Small intestine (tissue), 7 donors: ENCODE data around the gene PHLDB1. TPM values are rescaled to one million over a fixed set of nuclear protein-coding genes. Genes with fewer than 3 reads are reported as not detected.

Experiments
- DNase-seq, 2 donors: peaks; one replicate each; pipeline versions ENCODE4 v3.0.0 to v3.0.0-alpha.2; 2013
- FAIRE-seq: peaks from 2 replicates; lab custom pipeline; 2012; peaks lifted over from hg19 to GRCh38; lab: Jason Lieb, UNC
- H3K27ac ChIP-seq, 3 donors: one replicate each; pipeline ENCODE4 v1.5.1; 2013; ENCODE audit warnings: low read length in 2 of 3, mild to moderate bottlenecking in 2 of 3, control low read depth in 1 of 3, inconsistent platforms in 1 of 3, low read depth in 1 of 3, moderate library complexity in 1 of 3
- H3K27me3 ChIP-seq, 3 donors: one replicate each; pipeline ENCODE4 v1.6.1; 2013; ENCODE audit warnings: low read length in 3 of 3, inconsistent platforms in 1 of 3; ENCODE audit not compliant: control insufficient read depth in 3 of 3, insufficient read depth in 3 of 3
- H3K36me3 ChIP-seq, 3 donors: one replicate each; pipeline ENCODE4 v1.6.1; 2013; ENCODE audit warnings: low read length in 3 of 3, inconsistent platforms in 1 of 3, low read depth in 1 of 3, mild to moderate bottlenecking in 1 of 3, moderate library complexity in 1 of 3; ENCODE audit not compliant: control insufficient read depth in 3 of 3, insufficient read depth in 2 of 3
- H3K4me1 ChIP-seq, 3 donors: one replicate each; pipeline ENCODE4 v1.6.1; 2013; ENCODE audit warnings: low read length in 2 of 3, inconsistent platforms in 1 of 3, low read depth in 1 of 3, mild to moderate bottlenecking in 1 of 3, moderate library complexity in 1 of 3; ENCODE audit not compliant: control insufficient read depth in 3 of 3, insufficient read depth in 2 of 3
- H3K4me3 ChIP-seq, 3 donors: one replicate each; pipeline ENCODE4 v1.5.1; 2013; ENCODE audit warnings: low read length in 3 of 3, control low read depth in 1 of 3, inconsistent platforms in 1 of 3, low read depth in 1 of 3, mild to moderate bottlenecking in 1 of 3, moderate library complexity in 1 of 3
- H3K9me3 ChIP-seq, 2 donors: one replicate each; pipeline ENCODE4 v1.6.1; 2013; ENCODE audit warnings: low read depth in 1 of 2, low read length in 1 of 2; ENCODE audit not compliant: control insufficient read depth in 2 of 2, insufficient read depth in 1 of 2
- WGBS, 3 donors: extraction: QIAGEN DNeasy Blood & Tissue Kit; methylation state at CpG; one replicate each; pipeline ENCODE4 v1.1.7; 2013; 5-methylcytosine and 5-hydroxymethylcytosine counted together
- polyA plus RNA-seq, 4 donors: library from polyadenylated mRNA; stranded (reverse) in 3 of 4; unstranded in 1 of 4; fragments of 200-250 nt in 3 of 4; fragments of 120-200 nt in 1 of 4; gene quantifications; one replicate each; pipeline versions ENCODE4 v1.2.1 to v1.2.3, GENCODE V29; 2013
- donor health status: healthy with polysubstance abuse.
- donor health status: control.
- donor health status: control.
- donor health status: Bipolar disorder and iron deficiency.
- donor health status: healthy.

PHLDB1 gene
- polyA plus RNA-seq, 4 donors = 14.1 to 30.7 (median 21.9) TPM

GRCh38 chr11:118688851-118689502, 81.6 kb downstream of the PHLDB1 start:
- Histone ChIP-seq H3K4me1 (peaks cover 0 to 14% (median 0%) of the 10 kb centered on the region in 3 donors), H3K4me3 (peak overlapping the region in 1 of 3 donors; percentile 22), H3K27ac (peak overlapping the region in 1 of 3 donors; percentile 8), H3K9me3 (peaks cover 0 to 3% of the 10 kb centered on the region in 2 donors), H3K36me3 (no peaks in the 10 kb centered on the region), H3K27me3 (no peaks in the 10 kb centered on the region)
- 91 to 96% (median 91%) methylated on average over 28 to 41 of the region's 41 CpGs for WGBS, 3 donors
- FAIRE-seq (no peak), DNase-seq (no peak)

GRCh38 chr11:118689503-118689851, 82.1 kb downstream of the PHLDB1 start:
- Histone ChIP-seq H3K4me1 (peaks cover 0 to 14% (median 0%) of the 10 kb centered on the region in 3 donors), H3K27ac (peak overlapping the region in 1 of 3 donors; percentile 8), H3K4me3 (peak overlapping the region in 1 of 3 donors; percentile 22), H3K36me3 (no peaks in the 10 kb centered on the region), H3K9me3 (peaks cover 0 to 7% of the 10 kb centered on the region in 2 donors), H3K27me3 (no peaks in the 10 kb centered on the region)
- 14 to 17% (median 16%) methylated on average over 8 to 9 of the region's 9 CpGs for WGBS, 3 donors
- DNase-seq (no peak), FAIRE-seq (no peak)

- FAIRE-seq (no peak), DNase-seq (peak; percentile 97 to 98)
- Histone ChIP-seq H3K9me3 (peaks cover 0 to 8% of the 10 kb centered on the region in 2 donors), H3K27ac (peak overlapping the region in 2 of 3 donors; percentile 66 to 79), H3K4me3 (peak overlapping the region in 2 of 3 donors; percentile 2 to 22), H3K36me3 (no peaks in the 10 kb centered on the region), H3K4me1 (peaks cover 0 to 14% (median 0%) of the 10 kb centered on the region in 3 donors), H3K27me3 (no peaks in the 10 kb centered on the region)
- WGBS, 3 donors = 5% methylated on average over 30 of the region's 30 CpGs
Measured at GRCh38 chr11:118689852-118690552, 82.6 kb downstream of the PHLDB1 start.

- 78 to 83% (median 79%) methylated on average over 15 of the region's 15 CpGs for WGBS, 3 donors
- Histone ChIP-seq H3K27ac (no peak overlapping the region), H3K9me3 (peaks cover 0 to 8% of the 10 kb centered on the region in 2 donors), H3K4me3 (no peak overlapping the region), H3K27me3 (no peaks in the 10 kb centered on the region), H3K4me1 (peaks cover 0 to 14% (median 0%) of the 10 kb centered on the region in 3 donors), H3K36me3 (no peaks in the 10 kb centered on the region)
- DNase-seq (no peak), FAIRE-seq (no peak)
Measured at GRCh38 chr11:118690553-118691304, 83.3 kb downstream of the PHLDB1 start.

GRCh38 chr11:118691926-118692830, 84.8 kb downstream of the PHLDB1 start:
- Histone ChIP-seq H3K9me3 (peaks cover 0 to 8% of the 10 kb centered on the region in 2 donors), H3K4me1 (peaks cover 0 to 14% (median 0%) of the 10 kb centered on the region in 3 donors), H3K36me3 (no peaks in the 10 kb centered on the region), H3K27ac (no peak overlapping the region), H3K27me3 (no peaks in the 10 kb centered on the region), H3K4me3 (no peak overlapping the region)
- no peak for FAIRE-seq
- WGBS, 3 donors = 66 to 80% (median 71%) methylated on average over 14 to 15 of the region's 15 CpGs
- DNase-seq = no peak

- Histone ChIP-seq H3K27me3 (no peaks in the 10 kb centered on the region), H3K9me3 (peaks cover 0 to 4% of the 10 kb centered on the region in 2 donors), H3K4me3 (no peak overlapping the region), H3K36me3 (no peaks in the 10 kb centered on the region), H3K4me1 (peaks cover 0 to 14% (median 0%) of the 10 kb centered on the region in 3 donors), H3K27ac (no peak overlapping the region)
- FAIRE-seq (no peak), DNase-seq (no peak)
- WGBS, 3 donors = 86 to 94% (median 86%) methylated on average over 8 of the region's 8 CpGs
Measured at GRCh38 chr11:118694185-118694584, 86.8 kb downstream of the PHLDB1 start.

GRCh38 chr11:118694771-118695170, 87.4 kb downstream of the PHLDB1 start:
- Histone ChIP-seq H3K27ac (no peak overlapping the region), H3K36me3 (no peaks in the 10 kb centered on the region), H3K27me3 (no peaks in the 10 kb centered on the region), H3K4me1 (peaks cover 0 to 10% (median 0%) of the 10 kb centered on the region in 3 donors), H3K9me3 (peaks cover 0 to 4% of the 10 kb centered on the region in 2 donors), H3K4me3 (no peak overlapping the region)
- 87 to 91% (median 89%) methylated on average over 11 of the region's 11 CpGs for WGBS, 3 donors
- FAIRE-seq = no peak
- no peak for DNase-seq
